Lung (tissue), 12 donors: Measurements from ENCODE around the gene MALT1. TPM values are rescaled to one million over a fixed set of nuclear protein-coding genes. Genes with fewer than 3 reads are reported as not detected.

Experiments used
- ATAC-seq: fragments of 200-7000 bp; cut with Tn5 transposase; one replicate; pipeline ENCODE4 v1.9.1; 2020; ENCODE audit warnings: moderate number of reproducible peaks; ENCODE audit not compliant: insufficient read depth, low FRiP score
- DNase-seq, 3 donors: peaks; one replicate each; pipeline ENCODE4 v3.0.0-alpha.2; 2013 to 2017
- H3K27ac ChIP-seq, 2 donors: one replicate each; pipeline ENCODE4 v1.5.1; 2013; ENCODE audit warnings: mild to moderate bottlenecking in 2 of 2, moderate library complexity in 2 of 2, control low read depth in 1 of 2, inconsistent platforms in 1 of 2, low read depth in 1 of 2, low read length in 1 of 2
- H3K27me3 ChIP-seq, 3 donors: one replicate each; pipeline ENCODE4 v1.5.1; 2013; ENCODE audit warnings: low read length in 2 of 3; ENCODE audit not compliant: control insufficient read depth in 3 of 3, insufficient read depth in 3 of 3
- H3K36me3 ChIP-seq, 4 donors: one replicate each; pipeline ENCODE4 v1.5.1; 2013; ENCODE audit warnings: low read length in 4 of 4, mild to moderate bottlenecking in 1 of 4, moderate library complexity in 1 of 4; ENCODE audit not compliant: control insufficient read depth in 4 of 4, insufficient read depth in 4 of 4
- H3K4me1 ChIP-seq, 5 donors: one replicate each; pipeline ENCODE4 v1.5.1; 2013; ENCODE audit warnings: low read length in 5 of 5, mild to moderate bottlenecking in 2 of 5, moderate library complexity in 1 of 5; ENCODE audit not compliant: control insufficient read depth in 5 of 5, insufficient read depth in 5 of 5
- H3K4me3 ChIP-seq: one replicate; pipeline ENCODE4 v1.5.1; 2013; ENCODE audit warnings: mild to moderate bottlenecking, control low read depth, moderate library complexity
- H3K9ac ChIP-seq, 2 donors: one replicate each; pipeline ENCODE4 v1.5.1; 2013; ENCODE audit warnings: low read length in 2 of 2, control low read depth in 1 of 2; ENCODE audit not compliant: insufficient read depth in 1 of 2
- H3K9me3 ChIP-seq, 4 donors: one replicate each; pipeline ENCODE4 v1.5.1; 2013; ENCODE audit warnings: low read length in 3 of 4, mild to moderate bottlenecking in 1 of 4, moderate library complexity in 1 of 4; ENCODE audit not compliant: control insufficient read depth in 4 of 4, insufficient read depth in 3 of 4
- WGBS, 2 donors: extraction: QIAGEN DNeasy Blood & Tissue Kit; methylation state at CpG; one replicate each; pipeline ENCODE4 v1.1.7; 2013; 5-methylcytosine and 5-hydroxymethylcytosine counted together
- polyA plus RNA-seq, 2 donors: library from polyadenylated mRNA; stranded (reverse); fragments of 200-250 nt; gene quantifications; one replicate each; pipeline ENCODE4 v1.2.1, GENCODE V29; 2013
- total RNA-seq, 2 donors: library from RNA; depleted of rRNA in 1 of 2; stranded (reverse); fragments of >200 nt in 1 of 2; gene quantifications; one replicate each; pipeline ENCODE4 v1.2.1, GENCODE V29; 2014 to 2021
- TF ChIP-seq, protein P1 (sequence below): IDR thresholded peaks from 2 replicates; pipeline ENCODE4 v1.5.1; 2012; ENCODE audit warnings: mild to moderate bottlenecking; ENCODE audit errors: control extremely low read depth, extremely low read depth
- donor health status: control.
- donor health status: control.
- donor health status: Bipolar disorder and iron deficiency.
- donor health status: healthy.
- donor health status: DM: yes; HTN: yes; CAD: no.

The MALT1 gene
- total and polyA plus RNA-seq, 4 donors, result 6.1 to 35.6 (median 12.9) TPM

GRCh38 chr18:58662118-58662517 lies 9.1 kb upstream of the MALT1 start:
- WGBS, 2 donors, result 92 to 93% methylated on average over 4 of the region's 4 CpGs
- TF ChIP-seq, protein P1, sequence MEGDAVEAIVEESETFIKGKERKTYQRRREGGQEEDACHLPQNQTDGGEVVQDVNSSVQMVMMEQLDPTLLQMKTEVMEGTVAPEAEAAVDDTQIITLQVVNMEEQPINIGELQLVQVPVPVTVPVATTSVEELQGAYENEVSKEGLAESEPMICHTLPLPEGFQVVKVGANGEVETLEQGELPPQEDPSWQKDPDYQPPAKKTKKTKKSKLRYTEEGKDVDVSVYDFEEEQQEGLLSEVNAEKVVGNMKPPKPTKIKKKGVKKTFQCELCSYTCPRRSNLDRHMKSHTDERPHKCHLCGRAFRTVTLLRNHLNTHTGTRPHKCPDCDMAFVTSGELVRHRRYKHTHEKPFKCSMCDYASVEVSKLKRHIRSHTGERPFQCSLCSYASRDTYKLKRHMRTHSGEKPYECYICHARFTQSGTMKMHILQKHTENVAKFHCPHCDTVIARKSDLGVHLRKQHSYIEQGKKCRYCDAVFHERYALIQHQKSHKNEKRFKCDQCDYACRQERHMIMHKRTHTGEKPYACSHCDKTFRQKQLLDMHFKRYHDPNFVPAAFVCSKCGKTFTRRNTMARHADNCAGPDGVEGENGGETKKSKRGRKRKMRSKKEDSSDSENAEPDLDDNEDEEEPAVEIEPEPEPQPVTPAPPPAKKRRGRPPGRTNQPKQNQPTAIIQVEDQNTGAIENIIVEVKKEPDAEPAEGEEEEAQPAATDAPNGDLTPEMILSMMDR, result no peak
- no peak for ATAC-seq

DNA sequence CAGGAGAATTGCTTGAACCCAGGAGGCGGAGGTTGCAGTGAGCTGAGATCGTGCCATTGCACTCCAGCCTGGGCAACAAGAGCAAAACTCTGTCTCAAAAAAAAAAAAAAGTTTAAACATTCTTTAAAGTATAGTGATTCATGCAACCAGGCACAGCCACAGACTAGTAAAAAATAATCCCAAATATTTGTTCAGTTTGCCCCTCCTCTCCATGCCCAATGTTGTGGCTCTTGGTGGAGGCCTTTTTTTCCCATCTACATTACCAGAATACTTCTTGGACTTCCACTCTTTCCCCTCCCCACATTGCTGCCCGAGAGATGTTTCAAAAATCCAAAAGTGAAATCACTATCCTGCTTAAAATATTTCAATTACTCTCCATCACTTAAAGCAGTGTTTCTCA lies 5.1 kb upstream of the MALT1 start:
- ATAC-seq (no peak), DNase-seq (no peak)
- H3K36me3 ChIP-seq, result no peaks in the 10 kb centered on the region
- no peak overlapping the region for H3K9ac ChIP-seq
- H3K4me1 ChIP-seq, result peaks cover 0 to 5% (median 4%) of the 10 kb centered on the region in 5 donors
- no peak overlapping the region for H3K4me3 ChIP-seq
- TF ChIP-seq, protein P1, result no peak
- no peaks in the 10 kb centered on the region for H3K27me3 ChIP-seq
- WGBS, 2 donors, result 85 to 92% methylated on average over 2 of the region's 3 CpGs
- no peak overlapping the region for H3K27ac ChIP-seq
- H3K9me3 ChIP-seq, result no peaks in the 10 kb centered on the region

More at GRCh38 chr18:58662118-58662517, 9.1 kb upstream of the MALT1 start:
- Histone ChIP-seq H3K9me3 (peaks cover 0 to 2% (median 0%) of the 10 kb centered on the region in 4 donors), H3K4me1 (peaks cover 0 to 3% (median 0%) of the 10 kb centered on the region in 5 donors), H3K27ac (no peak overlapping the region), H3K36me3 (no peaks in the 10 kb centered on the region), H3K4me3 (no peak overlapping the region), H3K27me3 (no peaks in the 10 kb centered on the region), H3K9ac (no peak overlapping the region)
- no peak for DNase-seq

DNA sequence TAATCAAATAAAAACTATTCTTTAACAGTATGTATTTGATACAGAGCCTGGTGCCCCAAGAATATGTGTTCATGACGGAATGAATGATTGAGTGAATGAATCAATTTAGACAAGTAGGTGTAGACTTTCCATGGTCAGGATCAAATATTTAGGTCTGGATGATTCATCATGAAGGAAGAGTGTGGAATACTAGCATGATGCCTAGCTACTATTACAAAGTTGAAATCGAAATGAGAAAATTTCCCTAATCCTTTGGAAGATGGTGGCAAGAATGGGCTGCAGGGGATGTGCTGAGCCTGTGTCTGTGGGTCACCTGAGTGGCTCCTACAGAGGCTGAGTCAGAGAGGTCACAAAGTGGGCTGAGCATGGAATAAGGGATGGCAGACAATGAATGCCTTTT lies 3.1 kb upstream of the MALT1 start:
- Histone ChIP-seq H3K27me3 (no peaks in the 10 kb centered on the region), H3K9ac (no peak overlapping the region), H3K27ac (no peak overlapping the region), H3K4me1 (peaks cover 0 to 7% (median 5%) of the 10 kb centered on the region in 5 donors), H3K9me3 (no peaks in the 10 kb centered on the region), H3K36me3 (no peaks in the 10 kb centered on the region), H3K4me3 (no peak overlapping the region)
- TF ChIP-seq, protein P1, result no peak
- 93 to 94% methylated on average over 2 of the region's 2 CpGs for WGBS, 2 donors
- DNase-seq (no peak), ATAC-seq (no peak)

DNA sequence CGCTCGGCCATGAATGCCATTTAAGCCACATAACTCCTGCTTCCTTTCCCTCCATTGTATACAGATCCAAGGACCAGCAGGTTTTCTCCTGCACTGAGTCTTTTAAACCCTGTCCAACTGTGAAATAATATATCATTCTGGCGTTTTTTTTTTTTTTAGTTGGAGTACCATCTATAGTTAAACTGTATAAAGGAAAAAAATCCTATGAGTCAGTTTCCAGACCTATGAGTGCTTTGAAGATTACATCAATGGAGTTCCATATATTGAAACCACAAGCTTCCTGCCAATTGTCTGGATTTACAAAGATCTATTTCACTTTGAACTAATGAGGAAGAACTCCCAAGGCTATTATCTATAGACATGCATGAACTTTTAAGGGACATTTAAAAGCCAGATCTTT lies 2.4 kb upstream of the MALT1 start:
- H3K27me3 ChIP-seq, result no peaks in the 10 kb centered on the region
- ATAC-seq, result no peak
- H3K4me1 ChIP-seq, result peaks cover 0 to 7% (median 5%) of the 10 kb centered on the region in 5 donors
- no peaks in the 10 kb centered on the region for H3K36me3 ChIP-seq
- no peaks in the 10 kb centered on the region for H3K9me3 ChIP-seq
- TF ChIP-seq, protein P1, result no peak
- H3K4me3 ChIP-seq, result no peak overlapping the region
- DNase-seq, result no peak
- WGBS, 2 donors, result 65 to 67% methylated on average over 3 of the region's 3 CpGs
- H3K9ac ChIP-seq, result no peak overlapping the region
- H3K27ac ChIP-seq, result no peak overlapping the region
